Activated naive CD4-positive, alpha-beta T cell treated with anti-CD3 and anti-CD28 coated beads for 36 hours (primary cell): ENCODE measurements around the gene TTC38. TPM values are rescaled to one million over a fixed set of nuclear protein-coding genes. Genes with fewer than 3 reads are reported as not detected.

ENCODE experiments used
- CTCF ChIA-PET: fragments of 350-600 bp; sonication (Branson Sonifier 250); formaldehyde crosslinking; loops from one replicate; lab custom pipeline; 2021; ENCODE audit warnings: antibody characterized with exemption; lab: Charles Lee
- DNase-seq: peaks from one replicate; pipeline ENCODE4 v3.0.0-alpha.2; 2020
- H3K27ac Mint-ChIP-seq: one replicate; pipeline ENCODE4 v1.8.0; 2021; ENCODE audit warnings: mild to moderate bottlenecking, mixed read lengths
- H3K27me3 Mint-ChIP-seq: one replicate; pipeline ENCODE4 v1.8.0; 2021; ENCODE audit warnings: low read depth, mixed read lengths
- H3K36me3 Mint-ChIP-seq: one replicate; pipeline ENCODE4 v1.8.0; 2021; ENCODE audit warnings: low read depth, mixed read lengths
- H3K4me1 Mint-ChIP-seq: one replicate; pipeline ENCODE4 v1.8.0; 2021; ENCODE audit warnings: low read depth, mixed read lengths
- H3K4me3 Mint-ChIP-seq: one replicate; pipeline ENCODE4 v1.8.0; 2021; ENCODE audit warnings: mild to moderate bottlenecking, moderate library complexity, mixed read lengths
- H3K9me3 Mint-ChIP-seq: one replicate; pipeline ENCODE4 v1.8.0; 2021; ENCODE audit warnings: mixed read lengths
- intact Hi-C: fragments of 100-400 bp; cut with micrococcal nuclease; formaldehyde crosslinking; loops from one replicate; pipeline ENCODE4 v1.15.1; 2023
- total RNA-seq, 2 experiments: library from RNA; stranded (reverse); gene quantifications; one replicate each; pipeline ENCODE4 v1.2.3, GENCODE V29; 2021

The TTC38 gene
- total RNA-seq, 2 experiments from 2014 or later = 6.1 to 7.2 TPM

DNA sequence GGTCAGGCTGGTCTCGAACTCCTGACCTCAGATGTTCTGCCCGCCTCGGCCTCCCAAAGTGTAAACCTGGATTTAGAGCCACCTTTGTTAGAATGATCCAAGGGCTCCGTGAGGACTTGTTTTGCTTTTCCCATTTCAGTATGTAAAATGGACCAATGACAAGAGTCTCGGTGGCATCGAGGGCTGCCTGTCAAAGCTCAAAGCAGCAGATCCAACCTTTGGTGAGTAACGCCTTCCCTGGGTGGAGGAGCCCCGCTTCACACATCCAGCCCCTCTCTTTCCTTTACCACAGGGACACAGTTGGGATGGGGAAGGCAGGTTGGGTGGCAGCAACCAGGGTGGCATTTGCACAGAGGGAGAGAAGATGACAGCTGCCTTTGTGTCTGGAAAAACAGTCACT is 4.4 kb downstream of the TTC38 start:
- intact Hi-C loops = no loop called here
- DNase-seq = no peak
- peaks cover 8% of the 10 kb centered on the region for H3K4me1 Mint-ChIP-seq
- CTCF ChIA-PET = no interaction called here
- no peak overlapping the region for H3K27ac Mint-ChIP-seq
- peaks cover 5% of the 10 kb centered on the region for H3K27me3 Mint-ChIP-seq
- no peaks in the 10 kb centered on the region for H3K9me3 Mint-ChIP-seq
- H3K36me3 Mint-ChIP-seq = peaks cover 4% of the 10 kb centered on the region
- H3K4me3 Mint-ChIP-seq = no peak overlapping the region

DNA sequence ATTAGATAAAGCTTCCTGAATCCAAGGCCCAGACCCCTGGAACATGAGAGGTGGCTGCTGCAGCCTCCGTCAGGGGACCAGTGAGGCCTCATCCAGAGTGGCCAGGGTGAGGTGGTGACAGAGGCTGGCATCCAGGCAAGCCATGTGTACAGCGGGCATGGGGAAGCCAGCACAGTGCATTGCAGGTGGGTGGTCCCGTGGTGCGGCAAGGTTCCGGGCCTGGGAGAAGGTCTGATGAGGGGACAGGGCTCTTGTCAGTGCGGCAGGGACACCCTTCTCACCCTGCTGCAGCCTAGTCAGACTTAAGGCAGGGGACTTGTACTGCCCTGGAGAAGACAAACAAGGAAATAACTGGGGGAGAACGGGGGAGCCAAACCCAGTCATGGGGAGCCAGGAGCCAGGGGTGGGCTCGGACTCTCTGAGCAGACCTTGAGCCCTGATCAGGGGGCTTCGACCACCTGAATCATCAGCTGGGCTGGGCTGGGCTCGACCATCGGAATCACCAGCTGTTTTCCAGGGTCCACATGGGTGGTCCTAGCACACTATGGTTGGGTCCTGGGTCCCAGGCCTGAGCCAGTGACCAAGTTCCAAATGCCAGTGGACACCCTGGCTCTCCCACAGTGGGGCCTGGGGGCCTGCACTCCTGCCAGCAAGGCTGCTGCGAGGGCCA is 5.1 kb downstream of the TTC38 start:
- Mint-ChIP-seq H3K27me3 (no peaks in the 10 kb centered on the region), H3K4me3 (no peak overlapping the region), H3K27ac (no peak overlapping the region), H3K4me1 (peaks cover 3% of the 10 kb centered on the region), H3K9me3 (no peaks in the 10 kb centered on the region), H3K36me3 (peaks cover 4% of the 10 kb centered on the region)
- CTCF ChIA-PET = no interaction called here
- DNase-seq = no peak
- intact Hi-C loops = no loop called here

DNA sequence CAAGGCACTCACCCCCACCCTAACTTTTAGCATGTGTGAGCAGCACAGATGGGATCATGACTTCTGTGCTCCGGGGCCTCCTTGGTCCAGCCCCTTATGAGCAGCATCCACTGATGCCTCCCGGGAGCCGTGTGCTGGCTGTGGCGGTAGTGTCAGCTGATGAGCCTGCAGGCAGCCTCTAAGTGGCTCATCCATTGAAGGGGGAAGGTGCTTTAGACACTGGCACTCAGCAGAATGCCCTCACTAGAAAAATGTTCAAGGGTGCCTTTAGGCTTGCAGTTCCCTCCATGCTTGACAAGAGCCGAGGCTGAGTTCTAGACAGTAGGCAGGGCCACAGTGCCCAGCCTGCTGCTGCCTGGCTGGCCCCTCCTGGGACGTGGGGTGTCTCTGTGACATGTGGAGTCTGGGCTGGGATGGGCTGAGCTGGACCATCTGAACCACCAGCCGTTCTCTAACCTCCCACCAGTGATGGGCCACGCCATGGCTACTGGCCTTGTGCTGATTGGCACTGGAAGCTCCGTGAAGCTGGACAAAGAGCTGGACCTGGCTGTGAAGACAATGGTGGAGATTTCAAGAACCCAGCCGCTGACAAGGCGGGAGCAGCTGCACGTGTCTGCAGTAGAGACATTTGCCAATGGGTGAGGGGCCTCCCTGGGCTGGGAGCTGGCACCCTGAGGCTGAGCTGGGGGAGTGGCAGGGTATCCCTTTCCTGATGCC is 5.8 kb downstream of the TTC38 start:
- Mint-ChIP-seq H3K36me3 (peaks cover 4% of the 10 kb centered on the region), H3K4me1 (no peaks in the 10 kb centered on the region), H3K27ac (no peak overlapping the region), H3K9me3 (no peaks in the 10 kb centered on the region), H3K4me3 (no peak overlapping the region), H3K27me3 (no peaks in the 10 kb centered on the region)
- CTCF ChIA-PET = no interaction called here
- no peak for DNase-seq
- intact Hi-C loops = no loop called here

GRCh38 chr22:46274381-46274780 is 6.6 kb downstream of the TTC38 start:
- CTCF ChIA-PET = no interaction called here
- Mint-ChIP-seq H3K27ac (no peak overlapping the region), H3K36me3 (peaks cover 4% of the 10 kb centered on the region), H3K4me3 (no peak overlapping the region), H3K27me3 (no peaks in the 10 kb centered on the region), H3K9me3 (no peaks in the 10 kb centered on the region), H3K4me1 (no peaks in the 10 kb centered on the region)
- no peak for DNase-seq
- intact Hi-C loops = no loop called here

DNA sequence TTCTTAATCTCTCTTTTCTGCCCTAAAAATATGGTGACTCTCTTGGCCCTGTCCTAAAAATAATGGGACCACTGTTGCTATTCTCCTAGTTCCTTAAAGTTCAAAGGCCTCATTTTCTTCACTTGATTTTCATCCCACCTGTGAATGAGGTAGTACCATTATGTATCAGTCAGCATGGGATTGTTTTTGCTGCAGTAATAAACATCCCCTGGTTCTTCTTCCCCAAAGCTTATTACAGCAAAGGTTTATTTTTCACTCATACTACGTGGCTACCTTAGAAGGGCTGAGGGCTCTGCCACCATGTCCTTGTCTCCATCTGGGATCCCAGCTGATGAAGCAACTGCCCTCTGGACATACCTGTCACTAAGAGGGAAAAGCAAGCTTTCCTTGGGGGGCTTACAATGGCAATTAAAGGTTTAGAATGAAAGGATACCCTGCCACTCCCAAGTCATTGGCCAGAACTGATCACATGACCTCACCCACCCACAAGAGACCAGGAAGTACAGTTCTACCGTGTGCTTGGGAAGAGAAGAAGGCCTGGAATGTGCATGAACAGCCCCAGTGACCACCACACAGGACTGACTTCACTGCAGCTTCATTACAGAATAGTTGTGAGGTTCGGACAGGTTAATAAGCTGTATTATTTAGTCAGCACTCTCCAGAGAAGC is 7.8 kb downstream of the TTC38 start:
- H3K27ac Mint-ChIP-seq = no peak overlapping the region
- DNase-seq = no peak

DNA sequence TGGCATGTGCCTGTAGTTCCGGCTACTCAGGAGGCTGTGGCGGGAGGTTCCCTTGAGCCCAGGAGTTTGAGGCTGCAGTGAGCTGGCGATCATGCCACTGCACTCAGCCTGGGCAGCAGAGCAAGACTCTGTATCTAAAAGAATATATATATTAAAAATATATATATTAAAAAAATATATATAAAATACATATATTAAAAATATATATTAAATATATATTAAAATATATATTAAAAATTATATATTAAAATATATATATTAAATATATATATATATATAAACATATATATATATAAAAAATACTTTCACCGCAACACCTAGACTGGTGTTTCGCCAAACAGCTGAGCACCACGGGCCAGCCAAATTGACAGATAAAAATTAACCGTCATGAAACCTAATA is 8.8 kb downstream of the TTC38 start:
- intact Hi-C loops = no loop called here
- H3K27ac Mint-ChIP-seq = no peak overlapping the region
- no peaks in the 10 kb centered on the region for H3K4me1 Mint-ChIP-seq

More for the DNA sequence above, 7.8 kb downstream of the TTC38 start:
- Mint-ChIP-seq H3K27me3 (no peaks in the 10 kb centered on the region), H3K4me1 (no peaks in the 10 kb centered on the region), H3K9me3 (no peaks in the 10 kb centered on the region), H3K36me3 (peaks cover 4% of the 10 kb centered on the region), H3K4me3 (no peak overlapping the region)
- intact Hi-C loops = no loop called here
- CTCF ChIA-PET = interaction anchor here (0.6 to 1.1 kb wide), 2 partner anchors 269 to 878 kb away, joined by 3 read pairs; no protein-coding TSS in a partner anchor

GRCh38 chr22:46278656-46279645 is 11.1 kb downstream of the TTC38 start:
- Mint-ChIP-seq H3K36me3 (peaks cover 4% of the 10 kb centered on the region), H3K27ac (no peak overlapping the region), H3K9me3 (no peaks in the 10 kb centered on the region), H3K4me3 (no peak overlapping the region), H3K4me1 (no peaks in the 10 kb centered on the region), H3K27me3 (no peaks in the 10 kb centered on the region)
- no peak for DNase-seq
- intact Hi-C loops = no loop called here
- CTCF ChIA-PET = interaction anchor here (0.6 kb wide), 1 partner anchor 203 kb away, joined by 3 read pairs; no protein-coding TSS in a partner anchor

More for the DNA sequence above, 8.8 kb downstream of the TTC38 start:
- Mint-ChIP-seq H3K9me3 (no peaks in the 10 kb centered on the region), H3K4me3 (no peak overlapping the region), H3K27me3 (no peaks in the 10 kb centered on the region), H3K36me3 (peaks cover 4% of the 10 kb centered on the region)
- CTCF ChIA-PET = interaction anchor here (1.1 kb wide), 1 partner anchor 270 kb away, joined by 3 read pairs; no protein-coding TSS in a partner anchor
- no peak for DNase-seq

DNA sequence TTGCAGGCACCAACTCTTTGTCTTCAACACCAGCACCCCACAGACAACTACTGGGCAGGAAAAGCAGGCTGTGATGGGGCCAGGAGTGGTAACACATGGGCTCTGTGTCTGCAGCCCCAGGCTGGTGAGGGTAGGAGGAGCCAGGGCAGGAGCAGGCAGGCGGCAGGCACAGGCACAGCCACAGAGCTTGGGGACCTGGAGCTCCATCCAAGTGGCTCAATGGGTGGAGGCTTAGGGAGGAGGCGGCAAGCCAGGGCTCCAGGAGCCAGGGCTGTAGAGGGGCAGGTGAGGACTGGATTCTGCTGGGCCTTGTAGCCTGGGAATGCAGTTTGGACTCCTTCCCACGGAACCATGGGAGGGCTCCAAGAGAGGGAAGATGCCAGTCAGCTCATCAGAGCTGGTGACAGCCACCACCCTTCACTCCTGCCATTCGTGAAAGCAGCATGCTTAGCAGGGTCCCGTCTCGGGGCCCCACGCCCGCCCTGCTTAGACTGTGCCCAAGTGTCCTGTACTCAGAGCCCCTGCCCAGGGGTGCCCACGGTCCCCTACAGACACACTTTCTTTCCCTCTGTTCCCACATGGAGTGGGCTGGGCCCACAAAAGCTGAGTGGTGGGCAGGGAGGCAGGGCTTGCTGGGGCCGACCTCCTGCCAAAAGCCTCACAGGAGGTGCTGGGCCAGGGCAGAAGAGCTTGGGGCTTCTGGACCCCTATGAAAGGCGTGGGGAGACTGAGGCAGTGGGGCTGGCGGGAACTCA is 12.4 kb downstream of the TTC38 start:
- Mint-ChIP-seq H3K4me3 (no peak overlapping the region), H3K9me3 (no peaks in the 10 kb centered on the region), H3K27ac (no peak overlapping the region), H3K4me1 (no peaks in the 10 kb centered on the region), H3K27me3 (no peaks in the 10 kb centered on the region), H3K36me3 (peaks cover 3% of the 10 kb centered on the region)
- CTCF ChIA-PET = no interaction called here
- intact Hi-C loops = no loop called here
- DNase-seq = no peak

DNA sequence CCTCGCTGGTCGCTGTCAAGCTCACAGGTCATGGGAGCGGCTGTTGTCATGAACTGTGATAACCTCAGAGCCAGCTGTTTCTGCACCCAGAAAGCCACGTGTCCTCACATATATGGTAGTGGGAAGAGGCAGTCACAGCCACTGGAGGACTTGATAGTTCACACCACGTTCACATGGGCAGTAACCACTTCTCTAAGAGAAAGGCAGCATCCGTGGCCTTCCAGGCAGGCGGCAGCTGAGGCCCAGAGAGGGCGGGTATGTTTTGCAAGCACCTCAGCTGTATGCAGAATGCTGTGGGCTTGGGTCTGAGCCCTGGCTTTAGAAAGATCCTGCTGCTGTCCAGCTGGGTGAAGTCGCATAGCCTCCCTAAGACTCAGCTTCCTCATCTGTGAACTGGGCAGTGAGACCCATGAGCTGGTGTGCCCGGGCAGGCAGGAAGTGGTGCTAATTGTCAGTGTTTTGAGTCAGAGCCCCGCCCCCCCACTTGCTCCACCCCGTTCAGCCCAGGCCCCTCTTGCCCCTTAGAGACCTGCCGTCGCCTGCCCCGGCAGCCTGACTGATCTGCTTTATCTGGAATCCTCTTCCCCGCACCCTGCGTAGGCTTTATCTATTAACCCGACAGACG is 13.3 kb downstream of the TTC38 start:
- Mint-ChIP-seq H3K9me3 (no peaks in the 10 kb centered on the region), H3K36me3 (no peaks in the 10 kb centered on the region), H3K4me1 (no peaks in the 10 kb centered on the region), H3K27ac (no peak overlapping the region), H3K4me3 (no peak overlapping the region), H3K27me3 (no peaks in the 10 kb centered on the region)
- no peak for DNase-seq
- intact Hi-C loops = no loop called here
- CTCF ChIA-PET = no interaction called here

GRCh38 chr22:46281866-46282678 is 14.3 kb downstream of the TTC38 start:
- H3K27ac Mint-ChIP-seq = no peak overlapping the region
- H3K27me3 Mint-ChIP-seq = no peaks in the 10 kb centered on the region
- intact Hi-C loops = no loop called here
- no peak for DNase-seq
- CTCF ChIA-PET = no interaction called here
- no peaks in the 10 kb centered on the region for H3K36me3 Mint-ChIP-seq
- H3K9me3 Mint-ChIP-seq = no peaks in the 10 kb centered on the region
- no peak overlapping the region for H3K4me3 Mint-ChIP-seq
- H3K4me1 Mint-ChIP-seq = no peaks in the 10 kb centered on the region
